ENCODE results near the gene ELOVL2. TPM values are rescaled to one million over a fixed set of nuclear protein-coding genes. Genes with fewer than 3 reads are reported as not detected.

Gene ELOVL2
- total and polyA plus RNA-seq, 10 of the 15 experiments (the other 5 are each of a cell fraction or from before 2014, with no cell fraction given) = 0.01 to 0.03 TPM; not detected in 8

- no peak overlapping the region for H3K4me2 ChIP-seq (ENCODE audit: control insufficient read depth, insufficient read depth)
- ChIA-PET CTCF (interaction anchor here (1.1 kb wide), 1 partner anchor 55 kb away, joined by 5 read pairs; no protein-coding TSS in a partner anchor), POLR2A (no interaction called here), RAD21 (ENCODE audit: unreplicated experiment) (no interaction called here), SMC1A (ENCODE audit: uncharacterized antibody, unreplicated experiment) (no interaction called here)
- H3K36me3 ChIP-seq (ENCODE audit: control insufficient read depth in 2 of 2, insufficient read depth in 2 of 2, low read length in 1 of 2) = no peaks in the 10 kb centered on the region
- H3K4me1 ChIP-seq (ENCODE audit: control insufficient read depth, insufficient read depth, low read length) = peaks cover 11% of the 10 kb centered on the region
- in situ Hi-C loops (cut with MboI) = no loop called here
- intact Hi-C loops (cut with micrococcal nuclease; ENCODE audit: unreplicated experiment) = no loop called here
- FAIRE-seq (no peak), DNase-seq (ENCODE audit: low read depth, low spot score) (no peak), ATAC-seq (peak; percentile 83)
- no peaks in the 10 kb centered on the region for H3K79me2 ChIP-seq (ENCODE audit: control insufficient read depth, insufficient read depth, low read length)
- WGBS (ENCODE audit: insufficient coverage, insufficient replicate concordance, low lambda C conversion rate, missing lambda C conversion rate) = 38% methylated on average over 6 of the region's 6 CpGs
- H2AFZ ChIP-seq (ENCODE audit: control insufficient read depth, low read depth, low read length) = no peak overlapping the region
- H4K20me1 ChIP-seq (ENCODE audit: control insufficient read depth, insufficient read depth) = no peaks in the 10 kb centered on the region
- no peaks in the 10 kb centered on the region for H3K9me3 ChIP-seq (replicated peaks; ENCODE audit: control insufficient read depth, insufficient read depth, low read length)
- H3K4me3 ChIP-seq = no peak overlapping the region
- H3K27me3 ChIP-seq (replicated peaks in 1 of 2; ENCODE audit: control insufficient read depth in 2 of 2, insufficient read depth in 2 of 2, low read length in 1 of 2) = no peaks in the 10 kb centered on the region
- H3K27ac ChIP-seq (ENCODE audit: control insufficient read depth, insufficient read depth) = no peak overlapping the region
- no peak overlapping the region for H3K9ac ChIP-seq (ENCODE audit: control insufficient read depth, insufficient read depth, low read length)
- BruUV-seq (replicated peaks) = no TSS peak
- TF ChIP-seq STAT3 (IDR thresholded peaks at IDR 0.05; ENCODE audit: low read depth, low read length) (no peak), NFIC (IDR thresholded peaks at IDR 0.05; ENCODE audit: low read depth, low read length) (peak; percentile 53; the same call in 1 of the 2 replicates), EED (IDR thresholded peaks at IDR 0.05; ENCODE audit: low read depth) (peak; percentile 78), TAF1 (IDR thresholded peaks at IDR 0.05; ENCODE audit: borderline replicate concordance, low read depth, low read length) (no peak), CBX3 (IDR thresholded peaks at IDR 0.05; ENCODE audit: borderline replicate concordance, low read depth) (no peak), RCOR1 (conservative IDR thresholded peaks at IDR 0.05; ENCODE audit: low read depth, low read length) (no peak), IKZF2 (IDR thresholded peaks at IDR 0.05) (peak; percentile 29 to 61; a peak in 3 of 4 replicates), RUNX3 (IDR thresholded peaks at IDR 0.05; ENCODE audit: low read length) (peak; percentile 80), IKZF1 (conservative IDR thresholded peaks at IDR 0.05) (peak; percentile 32; the same call in 1 of the 2 replicates), ETV6 (conservative IDR thresholded peaks at IDR 0.05 in 1 of 2, IDR thresholded peaks at IDR 0.05 in 1 of 2; ENCODE audit: borderline replicate concordance in 1 of 2, low read depth in 1 of 2) (no peak), RBBP5 (conservative IDR thresholded peaks at IDR 0.05) (no peak), POLR2AphosphoS5 (IDR thresholded peaks at IDR 0.05; ENCODE audit: low read length) (no peak), ZNF207 (IDR thresholded peaks at IDR 0.05; ENCODE audit: borderline replicate concordance) (no peak), ASH2L (IDR thresholded peaks at IDR 0.05; ENCODE audit: borderline replicate concordance, low read depth) (no peak), MEF2A (IDR thresholded peaks at IDR 0.05; ENCODE audit: insufficient read depth, low read depth, low read length) (peak; percentile 87), KAT2A (conservative IDR thresholded peaks at IDR 0.05; ENCODE audit: control insufficient read depth, low read depth, low read length) (no peak), NR2C2 (IDR thresholded peaks at IDR 0.05; ENCODE audit: borderline replicate concordance, control insufficient read depth, insufficient read length, low read depth) (no peak), ATF7 (IDR thresholded peaks at IDR 0.05; ENCODE audit: low read depth) (no peak), BRCA1 (IDR thresholded peaks at IDR 0.05; ENCODE audit: low read depth, low read length) (no peak)
- TF ChIP-seq, protein P1, sequence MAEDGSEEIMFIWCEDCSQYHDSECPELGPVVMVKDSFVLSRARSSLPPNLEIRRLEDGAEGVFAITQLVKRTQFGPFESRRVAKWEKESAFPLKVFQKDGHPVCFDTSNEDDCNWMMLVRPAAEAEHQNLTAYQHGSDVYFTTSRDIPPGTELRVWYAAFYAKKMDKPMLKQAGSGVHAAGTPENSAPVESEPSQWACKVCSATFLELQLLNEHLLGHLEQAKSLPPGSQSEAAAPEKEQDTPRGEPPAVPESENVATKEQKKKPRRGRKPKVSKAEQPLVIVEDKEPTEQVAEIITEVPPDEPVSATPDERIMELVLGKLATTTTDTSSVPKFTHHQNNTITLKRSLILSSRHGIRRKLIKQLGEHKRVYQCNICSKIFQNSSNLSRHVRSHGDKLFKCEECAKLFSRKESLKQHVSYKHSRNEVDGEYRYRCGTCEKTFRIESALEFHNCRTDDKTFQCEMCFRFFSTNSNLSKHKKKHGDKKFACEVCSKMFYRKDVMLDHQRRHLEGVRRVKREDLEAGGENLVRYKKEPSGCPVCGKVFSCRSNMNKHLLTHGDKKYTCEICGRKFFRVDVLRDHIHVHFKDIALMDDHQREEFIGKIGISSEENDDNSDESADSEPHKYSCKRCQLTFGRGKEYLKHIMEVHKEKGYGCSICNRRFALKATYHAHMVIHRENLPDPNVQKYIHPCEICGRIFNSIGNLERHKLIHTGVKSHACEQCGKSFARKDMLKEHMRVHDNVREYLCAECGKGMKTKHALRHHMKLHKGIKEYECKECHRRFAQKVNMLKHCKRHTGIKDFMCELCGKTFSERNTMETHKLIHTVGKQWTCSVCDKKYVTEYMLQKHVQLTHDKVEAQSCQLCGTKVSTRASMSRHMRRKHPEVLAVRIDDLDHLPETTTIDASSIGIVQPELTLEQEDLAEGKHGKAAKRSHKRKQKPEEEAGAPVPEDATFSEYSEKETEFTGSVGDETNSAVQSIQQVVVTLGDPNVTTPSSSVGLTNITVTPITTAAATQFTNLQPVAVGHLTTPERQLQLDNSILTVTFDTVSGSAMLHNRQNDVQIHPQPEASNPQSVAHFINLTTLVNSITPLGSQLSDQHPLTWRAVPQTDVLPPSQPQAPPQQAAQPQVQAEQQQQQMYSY (CRISPR knock-in tag; IDR thresholded peaks at IDR 0.05) = no peak
- TF ChIP-seq, protein P2, sequence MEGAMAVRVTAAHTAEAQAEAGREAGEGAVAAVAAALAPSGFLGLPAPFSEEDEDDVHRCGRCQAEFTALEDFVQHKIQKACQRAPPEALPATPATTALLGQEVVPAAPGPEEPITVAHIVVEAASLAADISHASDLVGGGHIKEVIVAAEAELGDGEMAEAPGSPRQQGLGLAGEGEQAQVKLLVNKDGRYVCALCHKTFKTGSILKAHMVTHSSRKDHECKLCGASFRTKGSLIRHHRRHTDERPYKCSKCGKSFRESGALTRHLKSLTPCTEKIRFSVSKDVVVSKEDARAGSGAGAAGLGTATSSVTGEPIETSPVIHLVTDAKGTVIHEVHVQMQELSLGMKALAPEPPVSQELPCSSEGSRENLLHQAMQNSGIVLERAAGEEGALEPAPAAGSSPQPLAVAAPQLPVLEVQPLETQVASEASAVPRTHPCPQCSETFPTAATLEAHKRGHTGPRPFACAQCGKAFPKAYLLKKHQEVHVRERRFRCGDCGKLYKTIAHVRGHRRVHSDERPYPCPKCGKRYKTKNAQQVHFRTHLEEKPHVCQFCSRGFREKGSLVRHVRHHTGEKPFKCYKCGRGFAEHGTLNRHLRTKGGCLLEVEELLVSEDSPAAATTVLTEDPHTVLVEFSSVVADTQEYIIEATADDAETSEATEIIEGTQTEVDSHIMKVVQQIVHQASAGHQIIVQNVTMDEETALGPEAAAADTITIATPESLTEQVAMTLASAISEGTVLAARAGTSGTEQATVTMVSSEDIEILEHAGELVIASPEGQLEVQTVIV (IDR thresholded peaks at IDR 0.05; ENCODE audit: borderline replicate concordance, partially characterized antibody) = no peak
Measured at GRCh38 chr6:11009353-11009752, 34.8 kb downstream of the ELOVL2 start.

Data from GM12878 (cell line).